ENCODE measurements around the gene ZNF335.

ZNF335 gene

GRCh38 chr20:45968081-45968671, 3.8 kb downstream of the ZNF335 start:
- no peak for TF ChIP-seq CTCF (conservative IDR thresholded peaks at IDR 0.05; ENCODE audit: low read depth, low read length)
- Histone ChIP-seq H2AFZ (ENCODE audit: low read depth) (no peak overlapping the region), H3K27ac (no peak overlapping the region; the same call in 1 of the 2 replicates), H3K4me2 (no peak overlapping the region), H3K4me1 (ENCODE audit: low read depth, poor library complexity, severe bottlenecking) (peaks cover 41% of the 10 kb centered on the region), H3K79me2 (ENCODE audit: insufficient read depth, low read depth) (peaks cover 35% of the 10 kb centered on the region), H3K36me3 (ENCODE audit: insufficient read depth) (no peaks in the 10 kb centered on the region; the same call in 1 of the 2 replicates), H3K4me3 (IDR thresholded peaks at IDR 0.05; ENCODE audit: insufficient read depth, low read depth, low read length) (no peak overlapping the region), H4K20me1 (ENCODE audit: insufficient read depth) (no peaks in the 10 kb centered on the region), H3K27me3 (ENCODE audit: insufficient read depth, low read depth) (no peaks in the 10 kb centered on the region), H3K9ac (no peak overlapping the region)

GRCh38 chr20:45967551-45968080, 4.4 kb downstream of the ZNF335 start:
- H3K4me2 ChIP-seq = no peak overlapping the region
- H3K36me3 ChIP-seq (ENCODE audit: insufficient read depth) = no peaks in the 10 kb centered on the region; the same call in 1 of the 2 replicates
- H2AFZ ChIP-seq (ENCODE audit: low read depth) = no peak overlapping the region
- H4K20me1 ChIP-seq (ENCODE audit: insufficient read depth) = no peaks in the 10 kb centered on the region
- no peaks in the 10 kb centered on the region for H3K27me3 ChIP-seq (ENCODE audit: insufficient read depth, low read depth)
- H3K9ac ChIP-seq = no peak overlapping the region
- no peak overlapping the region for H3K4me3 ChIP-seq (IDR thresholded peaks at IDR 0.05; ENCODE audit: insufficient read depth, low read depth, low read length)
- peaks cover 35% of the 10 kb centered on the region for H3K79me2 ChIP-seq (ENCODE audit: insufficient read depth, low read depth)
- peaks cover 37% of the 10 kb centered on the region for H3K4me1 ChIP-seq (ENCODE audit: low read depth, poor library complexity, severe bottlenecking)
- no peak for TF ChIP-seq CTCF (conservative IDR thresholded peaks at IDR 0.05; ENCODE audit: low read depth, low read length)
- H3K27ac ChIP-seq = no peak overlapping the region

GRCh38 chr20:45965169-45966002, 6.6 kb downstream of the ZNF335 start:
- no peak overlapping the region for H2AFZ ChIP-seq (ENCODE audit: low read depth)
- no peak overlapping the region for H3K27ac ChIP-seq
- no peaks in the 10 kb centered on the region for H4K20me1 ChIP-seq (ENCODE audit: insufficient read depth)
- no peaks in the 10 kb centered on the region for H3K27me3 ChIP-seq (ENCODE audit: insufficient read depth, low read depth)
- peaks cover 34% of the 10 kb centered on the region for H3K4me1 ChIP-seq (ENCODE audit: low read depth, poor library complexity, severe bottlenecking)
- no peak overlapping the region for H3K4me2 ChIP-seq
- H3K4me3 ChIP-seq (IDR thresholded peaks at IDR 0.05; ENCODE audit: insufficient read depth, low read depth, low read length) = no peak overlapping the region
- peaks cover 23% of the 10 kb centered on the region for H3K79me2 ChIP-seq (ENCODE audit: insufficient read depth, low read depth)
- H3K9ac ChIP-seq = no peak overlapping the region
- peaks cover 3% of the 10 kb centered on the region; the same call in 1 of the 2 replicates for H3K36me3 ChIP-seq (ENCODE audit: insufficient read depth)
- TF ChIP-seq CTCF (conservative IDR thresholded peaks at IDR 0.05; ENCODE audit: low read depth, low read length) = no peak

GRCh38 chr20:45964006-45964400, 8.0 kb downstream of the ZNF335 start:
- TF ChIP-seq CTCF (conservative IDR thresholded peaks at IDR 0.05; ENCODE audit: low read depth, low read length) = no peak
- Histone ChIP-seq H3K4me2 (no peak overlapping the region), H3K4me3 (IDR thresholded peaks at IDR 0.05; ENCODE audit: insufficient read depth, low read depth, low read length) (no peak overlapping the region), H4K20me1 (ENCODE audit: insufficient read depth) (no peaks in the 10 kb centered on the region), H3K27me3 (ENCODE audit: insufficient read depth, low read depth) (no peaks in the 10 kb centered on the region), H3K9ac (no peak overlapping the region), H3K79me2 (ENCODE audit: insufficient read depth, low read depth) (peaks cover 9% of the 10 kb centered on the region; the same call in 1 of the 2 replicates), H2AFZ (ENCODE audit: low read depth) (no peak overlapping the region), H3K27ac (no peak overlapping the region), H3K36me3 (ENCODE audit: insufficient read depth) (peaks cover 3% of the 10 kb centered on the region; the same call in 1 of the 2 replicates), H3K4me1 (ENCODE audit: low read depth, poor library complexity, severe bottlenecking) (peaks cover 20% of the 10 kb centered on the region)

All from KMS-11 (cell line).